Suppressor macrophage treated with lipopolysaccharide for 4 hours (primary cell): Measurements from ENCODE around the gene SESTD1.
"Not testable (repeated sequence)": the region's sequence is repeated elsewhere in the genome, so short reads cannot be mapped to it uniquely, and the experiment has no call there.

Source experiments
- DNase-seq: peaks from one replicate; pipeline ENCODE4 v3.0.0-alpha.2; 2020

The SESTD1 gene

GRCh38 chr2:179235463-179236108 is 29.0 kb downstream of the SESTD1 start:
- DNase-seq = peak; percentile 71

DNA sequence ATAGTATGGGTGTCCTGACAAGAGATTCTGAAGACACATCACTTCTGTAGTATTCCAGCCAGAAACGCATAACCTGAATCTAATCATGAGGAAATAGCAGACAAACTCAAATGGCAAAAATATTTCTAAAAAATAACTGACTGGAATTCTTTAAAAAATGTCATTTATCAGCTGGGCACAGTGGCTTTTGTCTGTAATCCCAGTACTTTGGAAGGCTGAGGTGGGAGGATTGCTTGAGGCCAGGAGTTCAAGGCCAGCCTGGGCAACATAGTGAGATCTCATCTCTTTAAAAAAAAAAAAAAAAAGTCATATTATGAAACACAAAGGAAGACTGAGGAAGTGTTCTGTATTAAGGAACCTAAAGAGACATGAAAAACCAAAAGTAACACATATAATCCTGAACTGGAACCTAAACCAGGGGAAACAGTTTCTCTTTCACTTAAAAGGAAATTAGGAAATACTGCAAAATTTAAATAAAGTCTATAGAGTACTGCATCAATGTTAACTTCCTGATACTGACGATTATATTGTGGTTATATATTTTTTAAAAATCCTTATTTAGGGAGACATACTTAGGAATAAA is 29.9 kb downstream of the SESTD1 start:
- DNase-seq = peak; percentile 84

GRCh38 chr2:179233626-179234430 is 30.8 kb downstream of the SESTD1 start:
- DNase-seq = no peak

- DNase-seq = peak; percentile 49
Observed at GRCh38 chr2:179233083-179233490, 31.5 kb downstream of the SESTD1 start.

DNA sequence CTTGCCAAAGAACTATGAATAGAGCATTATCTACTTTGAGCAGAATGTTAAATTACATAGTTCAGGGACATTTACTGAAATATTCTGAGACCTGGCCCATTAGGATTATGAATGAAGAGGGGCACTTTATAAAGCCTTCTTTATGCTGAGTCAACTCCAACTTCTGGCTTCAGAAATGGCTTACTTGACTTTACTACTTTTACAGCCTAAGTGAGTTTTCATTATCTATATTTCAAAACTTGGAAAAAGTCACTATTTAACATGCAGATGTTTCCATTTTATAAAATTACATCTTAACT is 37.7 kb downstream of the SESTD1 start:
- no peak for DNase-seq

DNA sequence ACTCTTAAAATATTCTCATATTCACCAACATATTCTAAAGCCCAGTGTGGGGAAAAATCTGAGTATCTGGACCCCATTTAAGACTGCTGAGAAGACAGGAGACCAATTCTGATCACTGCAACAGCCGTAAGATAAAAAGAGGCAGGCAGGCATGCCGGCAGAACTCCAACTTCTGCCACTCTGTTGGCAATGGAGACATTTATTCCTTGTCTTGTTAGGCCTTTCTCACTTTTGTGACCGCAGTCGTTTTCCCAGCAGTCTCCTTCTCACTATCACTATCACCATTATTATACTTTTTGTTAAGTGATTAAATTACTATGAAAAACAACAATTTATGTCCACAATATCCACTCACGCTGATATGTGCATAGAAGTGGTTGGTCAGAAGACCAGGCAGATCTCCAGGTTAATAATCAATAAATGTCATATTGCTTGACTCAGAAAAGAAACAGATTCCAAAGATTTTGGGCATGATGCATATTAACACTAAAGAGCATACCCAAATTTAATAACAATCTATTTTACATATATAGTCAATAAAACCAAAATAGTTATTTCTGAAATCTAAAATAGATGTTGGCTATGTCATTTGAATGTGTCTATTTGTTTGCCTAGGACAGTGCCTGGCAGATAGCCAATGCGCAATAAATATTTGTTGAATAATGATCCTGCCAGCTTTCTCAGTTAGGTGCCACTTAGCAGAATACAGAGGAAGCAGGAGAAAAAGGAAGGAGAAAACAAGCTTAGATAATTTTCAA is 38.2 kb downstream of the SESTD1 start:
- no peak for DNase-seq

GRCh38 chr2:179224361-179224760 is 40.3 kb downstream of the SESTD1 start:
- DNase-seq = no peak

GRCh38 chr2:179222076-179222475 is 42.6 kb downstream of the SESTD1 start:
- DNase-seq = no peak

- peak; percentile 76 for DNase-seq
Observed at GRCh38 chr2:179218848-179219594, 45.6 kb downstream of the SESTD1 start.

- DNase-seq = not testable (repeated sequence)
Observed at GRCh38 chr2:179214671-179215070, 50.0 kb downstream of the SESTD1 start.

DNA sequence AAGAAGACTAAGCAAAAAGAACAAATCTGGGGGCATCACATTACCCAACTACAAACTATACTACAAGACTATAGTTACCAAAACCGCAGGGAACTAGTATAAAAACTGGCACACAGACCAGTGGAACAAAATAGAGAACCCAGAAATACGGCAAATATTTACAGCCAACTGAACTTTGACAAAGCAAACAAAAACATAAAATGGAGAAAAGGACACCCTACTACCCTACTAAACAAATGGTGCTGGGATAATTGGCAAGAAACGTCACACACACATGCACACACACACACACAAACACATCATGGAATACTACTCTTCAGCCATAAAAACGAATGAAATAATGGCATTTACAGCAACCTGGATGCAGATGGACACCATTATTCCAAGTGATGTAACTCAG is 53.3 kb downstream of the SESTD1 start:
- no peak for DNase-seq

DNA sequence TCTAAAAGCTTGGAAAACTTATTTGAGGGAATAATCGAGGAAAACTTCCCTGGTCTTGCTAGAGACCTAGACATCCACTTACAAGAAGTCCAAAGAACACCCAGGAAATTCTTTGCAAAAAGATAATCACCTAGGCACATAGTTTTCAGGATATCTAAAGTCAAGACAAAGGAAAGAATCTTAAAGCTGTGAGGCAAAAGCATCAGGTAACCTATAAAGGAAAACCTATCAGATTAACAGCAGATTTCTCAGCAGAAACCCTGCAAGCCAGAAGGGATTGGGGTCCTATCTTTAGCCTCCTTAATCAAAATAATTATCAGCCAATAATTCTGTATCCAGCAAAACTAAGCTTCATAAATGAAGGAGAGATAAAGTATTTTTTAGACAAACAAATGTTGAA is 56.4 kb downstream of the SESTD1 start:
- DNase-seq = not testable (repeated sequence)

GRCh38 chr2:179207047-179207446 is 57.6 kb downstream of the SESTD1 start:
- no peak for DNase-seq

DNA sequence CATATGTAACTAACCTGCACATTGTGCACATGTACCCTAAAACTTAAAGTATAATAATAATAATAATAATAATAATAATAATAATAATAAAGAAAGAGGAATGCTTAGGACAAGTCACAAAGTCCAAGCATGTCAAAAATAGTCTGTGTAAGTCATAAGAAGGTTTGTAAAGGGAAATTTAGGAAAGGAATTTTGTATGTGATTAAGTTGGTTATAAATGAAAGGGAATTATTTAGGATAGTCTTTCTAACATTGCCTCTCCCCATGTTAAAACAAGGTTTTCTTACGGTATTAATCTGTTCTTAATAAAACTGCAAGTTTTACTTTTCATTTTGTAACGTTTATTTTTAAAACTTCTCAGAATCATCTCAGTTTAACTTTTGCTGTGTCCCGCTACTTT is 62.8 kb downstream of the SESTD1 start:
- DNase-seq = no peak

DNA sequence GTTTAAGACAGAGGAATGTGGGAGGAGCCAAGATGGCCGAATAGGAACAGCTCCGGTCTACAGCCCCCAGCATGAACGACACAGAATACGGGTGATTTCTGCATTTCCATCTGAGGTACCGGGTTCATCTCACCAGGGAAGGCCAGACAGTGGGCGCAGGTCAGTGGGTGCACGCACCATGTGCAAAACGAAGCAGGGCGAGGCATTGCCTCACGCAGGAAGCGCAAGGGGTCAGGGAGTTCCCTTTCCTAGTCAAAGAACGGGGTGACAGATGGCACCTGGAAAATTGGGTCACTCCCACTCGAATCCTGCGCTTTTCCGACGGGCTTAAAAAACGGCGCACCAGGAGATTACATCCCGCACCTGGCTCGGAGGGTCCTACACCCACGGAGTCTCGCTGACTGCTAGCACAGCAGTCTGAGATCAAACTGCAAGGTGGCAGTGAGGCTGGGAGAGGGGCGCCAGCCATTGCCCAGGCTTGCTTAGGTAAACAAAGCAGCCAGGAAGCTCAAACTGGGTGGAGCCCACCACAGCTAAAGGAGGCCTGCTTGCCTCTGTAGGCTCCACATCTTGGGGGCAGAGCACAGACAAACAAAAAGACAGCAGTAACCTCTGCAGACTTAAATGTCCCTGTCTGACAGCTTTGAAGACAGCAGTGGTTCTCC is 68.6 kb downstream of the SESTD1 start:
- not testable (repeated sequence) for DNase-seq

GRCh38 chr2:179195141-179195540 is 69.5 kb downstream of the SESTD1 start:
- DNase-seq = no peak

- DNase-seq = no peak
Observed at GRCh38 chr2:179193759-179194394, 70.8 kb downstream of the SESTD1 start.

GRCh38 chr2:179191110-179191509 is 73.5 kb downstream of the SESTD1 start:
- no peak for DNase-seq

- DNase-seq = no peak
Observed at GRCh38 chr2:179186126-179186525, 78.5 kb downstream of the SESTD1 start.

GRCh38 chr2:179184610-179185009 is 80.0 kb downstream of the SESTD1 start:
- DNase-seq = no peak

DNA sequence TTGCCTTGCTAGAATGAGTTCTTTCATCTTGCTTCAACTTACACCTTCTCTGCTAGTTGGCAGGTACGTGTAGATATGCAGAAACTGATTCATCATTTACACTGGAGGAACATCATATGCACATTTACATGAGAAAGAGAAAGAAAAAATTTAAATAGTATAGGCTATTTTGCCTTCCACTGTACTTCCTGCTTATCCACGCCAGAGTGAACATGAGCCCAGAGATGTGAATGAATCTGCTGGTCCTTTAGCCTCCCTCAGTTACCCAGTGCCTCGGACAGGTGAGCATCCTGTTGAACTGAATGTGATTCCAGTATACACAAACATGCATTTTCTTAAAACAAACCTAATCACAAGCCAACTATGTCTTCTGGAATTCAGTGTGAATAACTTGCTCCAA is 83.6 kb downstream of the SESTD1 start:
- no peak for DNase-seq

- DNase-seq = no peak
Observed at GRCh38 chr2:179180242-179180641, 84.4 kb downstream of the SESTD1 start.
